ENCODE results near the gene CEP104.
A peak's percentile ranks its signal among the peaks of the same experiment; 100 is the strongest.
"Not testable (repeated sequence)": the region's sequence is repeated elsewhere in the genome, so short reads cannot be mapped to it uniquely, and the experiment has no call there.

Gene CEP104

DNA sequence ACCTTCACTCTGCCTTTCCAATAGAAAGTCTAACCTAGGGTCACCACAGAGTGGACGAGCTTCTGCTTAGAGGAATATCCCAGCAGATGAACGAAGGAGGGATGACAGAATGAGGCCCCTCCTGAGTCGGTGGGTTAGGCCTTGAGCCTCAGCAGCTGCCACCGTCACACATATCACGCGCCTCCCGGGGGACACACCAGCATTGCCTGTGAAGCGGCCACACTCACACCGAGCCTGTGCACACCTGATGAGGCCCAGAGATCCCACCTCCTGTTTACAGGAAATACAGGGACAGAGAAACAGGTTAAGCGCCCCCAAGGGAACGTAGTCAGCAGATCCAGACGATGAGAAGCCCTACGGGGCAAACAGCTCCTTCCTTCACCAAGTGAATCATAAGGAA lies 35.6 kb downstream of the CEP104 start:
- no peak for DNase-seq

DNA sequence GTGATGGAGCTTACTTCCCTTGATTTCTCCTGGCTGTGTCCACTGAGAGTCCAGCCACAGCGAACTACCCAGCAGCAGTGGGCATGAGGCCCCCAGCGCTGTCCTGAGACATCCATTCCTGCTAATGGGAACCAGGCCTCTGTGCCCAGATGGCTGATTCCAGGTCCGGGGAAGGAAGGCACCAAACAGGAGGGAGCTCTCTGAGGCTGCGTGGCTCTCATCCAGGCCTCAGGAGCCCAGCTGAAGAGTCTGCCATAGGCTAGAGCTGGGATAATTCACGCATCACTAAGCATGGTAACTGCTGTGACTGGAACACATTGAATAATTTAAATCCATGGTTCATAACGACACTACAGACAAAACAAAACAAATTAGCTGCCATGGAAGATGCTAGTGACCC lies 36.0 kb downstream of the CEP104 start:
- no peak for DNase-seq

DNA sequence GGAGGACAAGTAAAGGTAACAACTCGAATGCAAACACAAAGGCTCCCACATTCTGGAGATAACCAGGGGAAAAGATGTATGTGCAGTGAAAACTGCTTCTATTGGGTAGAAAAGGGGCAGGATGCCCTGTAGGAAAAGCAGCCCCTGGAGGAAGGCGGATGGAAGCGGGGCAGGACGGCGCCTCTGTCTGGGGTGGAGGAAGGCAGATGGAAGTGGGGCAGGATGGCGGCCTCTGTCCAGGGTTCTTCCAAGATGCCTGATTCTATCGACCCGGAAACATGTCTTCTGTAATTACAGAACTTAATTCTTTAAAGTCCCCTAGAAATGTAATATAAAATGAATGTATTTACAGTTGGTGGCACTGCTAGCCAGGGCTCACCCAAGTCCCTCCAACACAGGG lies 36.7 kb downstream of the CEP104 start:
- no peak for DNase-seq

DNA sequence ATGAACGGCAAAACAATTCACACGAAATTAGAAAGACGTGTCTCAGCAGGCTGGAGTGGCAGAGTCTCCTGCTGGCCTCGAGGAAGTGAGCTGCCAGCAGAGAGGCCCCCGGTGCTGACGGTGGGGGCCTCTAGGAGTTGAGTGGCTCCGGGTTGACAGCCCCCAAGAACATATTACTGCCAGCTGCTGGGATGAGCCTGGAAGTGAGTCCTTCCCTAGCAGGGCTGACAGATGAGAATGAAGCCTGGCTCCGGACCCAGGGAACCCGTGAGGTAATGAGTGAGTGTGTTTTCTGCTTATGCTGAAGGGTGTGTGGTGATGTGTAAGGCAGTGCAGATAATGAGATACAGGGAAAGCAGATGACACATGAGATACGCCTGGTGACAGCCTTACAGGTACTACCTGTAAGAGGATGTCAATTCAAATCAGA lies 37.2 kb downstream of the CEP104 start:
- DNase-seq: no peak

DNA sequence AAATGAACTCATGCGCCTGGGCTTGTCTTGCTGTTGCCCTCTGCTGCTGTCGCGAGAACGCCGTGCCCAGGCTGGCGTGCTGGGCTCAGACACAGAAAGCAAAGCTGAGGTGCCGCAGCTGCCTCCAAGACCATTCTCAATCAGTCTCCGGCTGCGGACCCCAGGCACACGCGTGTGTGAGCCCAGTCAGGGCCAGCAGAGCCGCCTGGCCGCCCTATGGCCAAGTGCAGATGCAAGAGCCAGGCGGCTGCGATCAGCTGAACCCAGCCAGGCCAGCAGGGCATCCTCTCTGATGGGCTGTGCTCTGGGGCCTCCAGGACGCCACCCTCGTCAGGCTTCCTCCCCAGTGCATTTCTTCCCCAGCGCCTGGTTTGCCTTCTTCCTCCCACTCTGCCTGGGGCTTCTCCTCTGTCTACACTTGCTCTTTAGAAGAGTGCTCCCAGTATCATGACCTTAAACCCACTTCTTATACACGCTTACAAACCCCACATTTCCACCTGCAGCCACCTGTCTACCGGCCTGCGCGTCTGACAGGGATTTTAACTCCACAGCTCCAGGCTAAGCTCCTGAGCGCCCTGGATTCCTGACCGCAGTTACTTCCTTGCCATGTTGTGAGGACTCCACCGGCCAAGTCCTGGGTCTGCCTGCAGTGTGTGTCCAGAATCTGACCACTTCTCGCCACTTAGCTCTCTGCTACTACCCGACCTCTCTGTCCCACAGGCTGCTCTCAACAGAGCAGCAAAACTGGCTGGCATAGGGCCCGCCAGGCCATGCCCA lies 39.0 kb downstream of the CEP104 start:
- DNase-seq: no peak

DNA sequence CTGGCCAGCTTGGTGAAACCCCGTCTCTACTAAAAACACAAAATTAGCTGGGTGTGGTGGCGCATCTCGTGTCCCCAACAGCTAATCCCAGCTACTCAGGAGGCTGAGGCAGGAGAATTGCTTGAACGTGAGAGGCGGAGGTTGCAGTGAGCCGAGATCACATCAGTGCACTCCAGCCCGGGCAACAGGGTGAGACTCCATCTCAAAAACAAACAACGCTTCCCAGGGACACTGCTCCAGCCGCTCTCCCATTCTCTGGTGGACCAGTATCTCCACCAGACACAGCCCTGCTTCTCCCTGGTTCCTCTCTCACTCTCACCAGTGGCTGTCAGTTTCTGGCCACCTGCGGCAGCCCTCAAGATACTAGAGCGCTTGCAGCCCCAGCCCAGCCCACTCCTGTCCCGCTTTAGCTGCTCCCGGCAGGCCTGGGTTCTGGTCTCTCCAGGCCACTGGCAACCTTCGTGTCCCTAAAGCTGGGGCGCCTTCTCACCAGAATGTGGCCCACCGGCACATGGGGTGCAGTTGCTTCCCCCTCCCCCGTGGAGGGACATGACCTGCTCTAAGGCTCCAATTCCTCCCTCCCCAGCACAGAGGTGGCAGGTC lies 39.8 kb downstream of the CEP104 start:
- DNase-seq: no peak

DNA sequence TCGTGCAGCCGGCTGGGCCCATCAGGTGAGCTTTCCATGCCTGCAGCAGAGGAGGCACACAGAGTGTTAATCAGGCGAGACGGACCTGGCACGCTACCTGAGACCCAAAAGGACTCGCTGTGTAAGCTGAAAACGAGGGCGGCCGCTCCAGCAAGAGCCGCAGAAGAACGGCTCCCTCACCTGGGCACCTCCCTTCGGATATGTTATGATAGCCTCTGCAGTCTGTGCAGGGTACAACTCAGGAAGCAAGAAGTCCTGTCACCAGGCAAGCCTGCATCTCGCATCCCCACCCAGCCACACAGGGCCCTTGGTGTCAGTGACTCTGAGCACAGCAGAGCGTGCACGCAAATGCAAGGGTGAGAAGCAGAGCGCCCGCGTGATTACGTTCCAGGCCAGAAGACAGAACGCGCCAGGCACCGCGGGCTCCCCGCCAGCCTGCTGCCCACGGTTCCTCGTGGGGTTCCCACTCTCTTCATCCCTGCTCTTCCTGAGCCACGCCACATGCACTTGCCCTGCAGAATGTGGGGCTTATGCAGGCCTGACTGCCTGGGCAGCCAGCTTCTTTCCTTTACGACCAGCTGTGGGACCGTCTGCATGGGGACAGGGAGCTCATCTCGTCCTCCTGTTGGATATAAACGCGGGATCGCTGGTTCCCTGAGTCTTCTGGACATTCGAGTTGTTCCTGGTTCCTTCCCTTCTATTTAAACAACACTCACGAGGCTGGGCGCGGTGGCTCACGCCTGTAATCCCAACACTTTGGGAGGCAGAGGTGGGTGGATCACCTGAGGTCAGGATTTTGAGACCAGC lies 40.5 kb downstream of the CEP104 start:
- DNase-seq: no peak

DNA sequence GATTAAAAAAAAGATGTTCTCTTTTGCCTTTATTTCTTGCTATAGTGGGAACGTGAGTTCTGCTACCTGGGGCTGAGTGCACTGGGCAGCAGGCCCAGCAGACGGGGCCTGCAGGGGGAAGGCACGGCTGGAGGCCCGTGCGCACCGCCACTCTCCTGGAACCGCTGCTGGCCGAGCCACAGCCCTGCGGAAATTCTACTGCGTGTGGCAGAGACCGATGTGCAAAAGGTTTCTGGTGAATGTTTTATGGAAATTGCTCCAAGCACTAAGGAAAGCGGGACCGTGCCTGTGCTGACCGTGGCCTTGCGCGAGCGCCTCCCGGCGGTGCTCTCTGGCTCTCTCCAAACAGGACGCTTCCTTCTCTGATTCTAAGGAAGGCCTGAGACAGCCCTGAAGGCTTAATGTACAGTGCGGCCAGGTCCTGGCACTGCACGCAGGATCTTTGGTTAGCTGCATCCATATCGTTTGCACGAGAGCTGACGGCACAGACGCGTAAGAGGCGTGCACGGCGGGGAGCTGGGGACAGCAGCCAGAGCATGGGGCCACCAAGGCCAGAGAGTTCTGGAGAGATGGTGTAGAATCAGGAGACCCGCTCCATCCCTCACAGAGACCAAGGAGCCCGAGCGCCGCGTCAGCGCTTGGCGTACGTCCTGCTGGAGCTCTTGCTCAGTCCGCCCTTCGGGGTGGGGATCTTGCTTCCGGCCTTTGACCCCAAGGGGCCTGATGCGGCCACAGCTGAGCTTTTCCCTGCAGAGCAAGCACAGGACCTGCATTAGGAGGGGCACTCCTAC lies 42.0 kb downstream of the CEP104 start:
- no peak for DNase-seq

DNA sequence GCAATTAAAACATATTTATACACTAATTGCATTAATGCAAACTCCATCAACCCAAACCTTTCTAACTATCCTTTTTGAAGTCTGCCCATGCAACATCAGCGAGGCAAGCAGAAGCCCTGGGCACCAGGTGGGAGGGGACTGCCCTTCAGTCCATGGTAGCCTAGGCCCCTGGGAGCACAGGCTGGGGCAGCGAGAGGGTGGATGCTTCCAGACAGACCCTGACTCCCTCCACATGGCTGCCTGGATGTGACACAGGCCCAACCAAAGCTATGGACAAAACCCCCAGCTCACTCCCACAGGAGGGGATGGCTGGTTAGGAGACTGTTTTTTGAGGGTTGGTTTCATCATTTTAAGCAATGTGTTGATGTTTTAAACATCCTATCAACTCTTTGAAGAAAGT lies 42.9 kb downstream of the CEP104 start:
- no peak for DNase-seq

DNA sequence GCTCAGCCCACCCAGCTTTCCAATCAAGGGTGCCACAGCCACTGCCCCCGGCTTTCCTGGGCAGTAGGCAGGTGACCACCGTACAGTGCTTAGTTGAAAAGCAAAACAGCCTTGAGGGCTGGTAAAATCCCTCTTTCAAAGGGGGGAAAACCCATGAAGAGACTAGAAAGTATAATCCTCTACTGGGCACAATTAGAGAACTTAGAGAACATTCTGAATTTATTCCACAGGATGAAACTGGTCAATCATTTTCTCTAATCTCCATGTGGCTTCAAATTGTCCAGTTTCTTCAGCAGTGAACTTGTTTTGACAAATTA lies 45.5 kb downstream of the CEP104 start:
- DNase-seq: no peak

DNA sequence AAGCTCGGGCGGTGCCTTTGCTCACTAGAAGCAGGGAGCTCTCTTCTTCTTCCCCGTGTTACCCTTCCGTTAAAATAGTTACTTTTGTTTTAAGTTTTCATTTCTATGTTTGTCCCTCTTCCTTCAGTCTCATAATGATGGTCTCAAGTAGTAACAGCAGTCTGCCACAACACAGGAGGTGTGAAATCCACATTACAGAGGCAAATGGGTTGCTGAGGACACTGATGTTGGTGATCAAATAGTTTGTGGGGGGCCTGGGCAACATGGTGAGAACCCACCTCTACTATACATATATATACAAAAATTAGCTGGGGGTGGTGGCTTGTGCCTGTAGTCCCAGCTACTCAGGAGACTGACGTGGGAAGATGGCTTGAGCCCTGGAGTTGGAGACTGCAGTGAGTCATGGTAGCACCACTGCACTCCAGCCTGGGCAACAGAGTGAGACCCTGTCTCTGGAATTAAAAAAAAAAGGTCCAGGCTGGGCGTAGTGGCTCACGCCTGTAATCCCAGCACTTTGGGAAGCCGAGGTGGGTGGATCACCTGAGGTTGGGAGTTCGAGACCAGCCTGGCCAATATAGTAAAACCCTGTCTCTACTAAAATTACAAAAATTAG lies 46.8 kb downstream of the CEP104 start:
- DNase-seq: not testable (repeated sequence)

DNA sequence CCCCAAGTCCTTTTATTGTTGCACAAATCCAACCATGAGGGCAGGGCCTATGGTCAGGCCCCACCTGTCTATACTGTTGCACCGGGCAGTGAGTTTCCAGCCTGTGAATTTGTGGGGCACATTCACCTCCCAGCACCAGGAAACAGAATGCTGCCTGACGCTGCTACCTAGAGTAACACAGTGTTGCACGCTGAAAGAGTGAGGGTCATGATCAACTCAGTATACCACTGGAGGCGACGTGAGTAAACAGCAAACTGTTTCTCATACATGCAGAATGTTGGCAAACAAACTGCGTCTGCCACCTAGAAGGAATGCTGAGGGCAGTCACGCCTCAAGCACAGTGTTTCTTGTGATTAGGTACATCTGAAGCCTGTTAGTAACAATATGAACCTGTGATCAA lies 47.3 kb downstream of the CEP104 start:
- no peak for DNase-seq

DNA sequence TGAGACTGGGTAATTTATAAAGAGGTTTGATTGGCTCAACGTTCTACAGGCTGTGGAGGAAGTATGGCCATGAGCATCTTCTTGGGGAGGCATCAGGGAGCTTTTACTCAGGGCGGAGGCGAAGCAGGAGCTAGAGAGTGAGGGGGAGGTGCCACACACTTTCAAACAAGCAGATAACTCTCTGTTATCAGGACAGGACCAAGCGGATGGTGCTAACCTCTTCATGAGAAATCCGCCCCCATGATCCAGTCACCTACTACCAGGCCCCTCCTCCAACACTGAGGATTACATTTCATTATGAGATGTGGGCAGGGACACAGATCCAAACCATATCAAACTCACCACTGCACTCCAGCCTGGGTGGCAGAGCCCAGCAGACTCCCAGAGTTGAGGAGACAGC lies 49.2 kb downstream of the CEP104 start:
- no peak for DNase-seq

DNA sequence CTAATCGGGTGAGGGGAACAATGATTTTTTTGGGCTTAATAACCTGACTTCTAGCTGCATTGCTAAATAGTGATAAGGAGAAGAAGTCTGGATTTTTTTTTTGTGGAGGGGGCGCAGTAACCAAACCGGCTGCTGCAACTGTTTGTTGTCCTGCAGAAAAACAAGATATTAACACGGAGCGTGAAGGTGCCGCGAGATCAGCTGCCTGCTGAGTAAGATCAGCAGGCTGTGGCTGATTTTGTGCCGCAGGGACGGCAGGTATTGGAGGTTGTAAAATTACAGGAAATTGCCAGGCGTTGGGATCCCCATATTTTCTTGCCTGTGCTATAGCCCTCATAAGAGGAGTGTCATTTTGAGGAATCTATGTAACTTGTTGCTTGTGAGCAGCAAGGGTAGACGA lies 52.0 kb downstream of the CEP104 start:
- no peak for DNase-seq

DNA sequence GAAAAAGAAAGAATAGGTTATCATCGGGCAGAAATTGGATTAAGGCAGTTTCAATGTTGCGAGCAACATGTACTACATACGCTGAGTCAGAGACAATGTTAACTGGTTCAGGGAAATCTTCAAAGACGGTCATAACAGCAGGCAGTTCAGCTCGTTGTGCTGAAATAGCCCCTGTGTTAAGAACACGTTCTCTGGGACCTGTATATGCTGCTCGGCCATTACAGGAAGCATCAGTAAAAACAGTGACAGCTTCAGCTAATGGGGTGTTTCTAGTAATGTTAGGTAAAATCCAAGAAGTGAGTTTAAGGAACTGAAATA lies 52.4 kb downstream of the CEP104 start:
- DNase-seq: not testable (repeated sequence)

DNA sequence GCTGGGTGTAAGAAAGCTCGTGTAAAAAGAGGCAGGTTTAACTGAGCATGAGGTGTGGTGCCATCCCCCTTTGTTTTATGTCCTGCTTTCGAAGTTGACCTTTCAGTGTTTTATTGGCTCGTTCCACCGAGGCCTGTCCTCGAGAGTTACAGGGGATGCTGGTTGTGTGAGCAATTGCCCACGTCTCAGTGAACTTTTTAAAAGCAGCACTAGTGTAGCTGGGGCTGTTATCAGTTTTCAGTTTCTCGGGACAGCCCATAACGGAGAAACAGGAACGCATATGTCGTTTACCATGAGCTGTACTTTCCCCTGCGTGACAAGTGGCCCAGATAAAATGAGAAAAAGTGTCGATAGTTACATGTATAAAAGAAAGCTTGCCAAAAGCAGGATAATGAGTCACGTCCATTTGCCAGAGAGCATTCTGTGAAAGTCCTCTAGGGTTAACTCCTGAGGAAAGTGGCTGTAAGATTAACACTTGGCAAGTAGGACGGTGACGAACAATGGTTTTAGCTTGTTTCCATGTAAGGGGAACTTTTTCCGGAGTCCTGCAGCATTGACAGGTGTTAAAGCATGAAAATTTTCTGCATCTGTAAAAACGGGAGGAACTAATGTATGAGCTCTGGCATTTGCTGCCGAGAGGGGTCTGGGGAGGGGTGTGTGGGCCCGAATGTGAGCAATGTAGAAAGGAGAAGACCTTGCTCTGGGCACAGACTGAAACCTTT lies 52.9 kb downstream of the CEP104 start:
- DNase-seq: no peak

DNA sequence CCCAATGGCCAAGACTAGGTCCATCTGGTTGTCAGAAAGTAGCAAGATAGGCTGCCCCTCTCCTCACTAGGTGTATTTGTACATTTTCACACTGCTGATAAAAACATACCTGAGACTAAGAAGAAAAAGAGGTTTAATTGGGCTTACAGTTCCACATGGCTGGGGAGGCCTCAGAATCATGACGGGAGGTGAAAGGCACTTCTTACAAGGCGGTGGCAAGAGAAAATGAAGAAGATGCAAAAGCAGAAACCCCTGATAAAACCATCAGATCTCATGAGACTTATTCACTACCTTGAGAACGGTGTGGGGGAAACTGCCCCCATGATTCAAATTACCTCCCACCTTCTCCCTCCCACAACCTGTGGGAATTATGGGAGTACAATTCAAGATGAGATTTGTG lies 56.2 kb downstream of the CEP104 start:
- not testable (repeated sequence) for DNase-seq

DNA sequence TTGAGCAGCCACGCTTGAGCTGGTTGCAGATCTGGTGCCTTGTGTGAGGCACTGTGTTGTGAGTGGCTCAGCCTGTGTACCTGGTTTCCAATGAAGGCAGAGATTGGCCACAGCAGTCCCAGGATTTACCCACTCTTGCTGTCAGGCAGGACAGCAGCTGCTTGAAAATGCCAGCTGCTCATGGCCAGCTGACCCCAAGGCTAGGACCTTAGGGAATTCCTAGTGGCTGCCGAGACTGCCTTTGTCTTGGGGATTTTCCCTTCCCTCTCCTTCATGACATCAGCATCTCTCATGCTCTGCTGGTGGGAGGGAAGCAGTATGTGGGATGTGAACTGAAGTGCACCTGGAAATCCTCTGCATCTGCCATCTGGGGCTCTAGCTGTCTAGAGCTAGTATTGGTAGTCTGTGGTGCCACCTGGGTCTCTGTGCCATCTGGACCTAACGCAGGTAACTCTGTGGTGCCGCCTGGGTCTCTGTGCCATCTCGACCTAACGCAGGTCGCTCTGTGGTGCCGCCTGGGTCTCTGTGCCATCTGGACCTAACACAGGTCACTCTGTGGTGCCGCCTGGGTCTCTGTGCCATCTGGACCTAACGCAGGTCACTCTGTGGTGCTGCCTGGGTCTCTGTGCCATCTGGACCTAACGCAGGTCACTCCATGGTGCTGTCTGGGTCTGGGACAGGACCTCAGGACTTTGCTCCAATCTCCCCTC lies 56.9 kb downstream of the CEP104 start:
- DNase-seq: no peak

DNA sequence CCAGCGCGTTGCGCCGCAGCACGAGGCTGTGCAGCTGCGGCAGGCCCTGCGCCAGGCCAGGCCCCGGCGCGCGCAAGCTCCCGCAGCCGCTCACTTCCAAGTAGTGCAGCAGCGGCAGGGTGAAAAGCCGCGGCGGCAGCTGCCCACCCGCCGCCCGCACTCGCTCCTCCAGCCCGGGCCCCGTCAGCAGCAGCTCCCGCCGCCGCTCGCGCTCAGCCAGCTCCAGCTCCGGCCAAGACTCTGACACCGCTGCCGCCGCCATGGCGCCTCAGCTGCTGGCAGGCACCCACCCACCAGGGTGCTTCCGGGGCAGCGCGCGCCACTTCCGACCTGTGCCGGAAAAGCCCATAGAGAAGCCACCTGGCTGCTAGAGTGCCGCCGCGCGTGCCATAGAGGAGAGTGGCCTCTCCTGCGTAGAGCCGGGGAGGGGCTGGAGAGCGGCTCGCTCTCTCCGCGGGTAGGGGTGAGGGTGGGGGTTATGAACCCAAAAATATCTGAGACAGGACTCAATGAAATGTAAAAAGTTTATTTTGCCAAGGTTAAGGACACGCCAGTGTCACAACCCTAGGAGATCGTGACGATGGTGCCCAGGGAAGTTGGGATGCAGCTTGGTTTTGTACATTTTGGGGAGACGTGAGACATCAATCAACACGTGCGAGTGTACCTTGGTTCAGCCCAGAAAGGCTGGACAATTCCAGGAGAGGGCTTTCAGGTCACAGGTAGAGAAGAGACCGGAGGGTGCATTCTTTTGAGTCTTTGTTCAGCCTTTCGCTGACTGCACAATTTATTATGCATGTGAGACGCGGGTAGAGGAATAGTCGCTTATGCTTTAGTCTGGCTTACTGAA lies 60.6 kb downstream of the CEP104 start, which contains the start of gene LRRC47:
Gene LRRC47, minus strand, starts transcription at position 284 of the 847 bp plus-strand sequence. Its CDS starts 22 bp downstream, at position 262.
- peak; percentile 95 for DNase-seq

DNA sequence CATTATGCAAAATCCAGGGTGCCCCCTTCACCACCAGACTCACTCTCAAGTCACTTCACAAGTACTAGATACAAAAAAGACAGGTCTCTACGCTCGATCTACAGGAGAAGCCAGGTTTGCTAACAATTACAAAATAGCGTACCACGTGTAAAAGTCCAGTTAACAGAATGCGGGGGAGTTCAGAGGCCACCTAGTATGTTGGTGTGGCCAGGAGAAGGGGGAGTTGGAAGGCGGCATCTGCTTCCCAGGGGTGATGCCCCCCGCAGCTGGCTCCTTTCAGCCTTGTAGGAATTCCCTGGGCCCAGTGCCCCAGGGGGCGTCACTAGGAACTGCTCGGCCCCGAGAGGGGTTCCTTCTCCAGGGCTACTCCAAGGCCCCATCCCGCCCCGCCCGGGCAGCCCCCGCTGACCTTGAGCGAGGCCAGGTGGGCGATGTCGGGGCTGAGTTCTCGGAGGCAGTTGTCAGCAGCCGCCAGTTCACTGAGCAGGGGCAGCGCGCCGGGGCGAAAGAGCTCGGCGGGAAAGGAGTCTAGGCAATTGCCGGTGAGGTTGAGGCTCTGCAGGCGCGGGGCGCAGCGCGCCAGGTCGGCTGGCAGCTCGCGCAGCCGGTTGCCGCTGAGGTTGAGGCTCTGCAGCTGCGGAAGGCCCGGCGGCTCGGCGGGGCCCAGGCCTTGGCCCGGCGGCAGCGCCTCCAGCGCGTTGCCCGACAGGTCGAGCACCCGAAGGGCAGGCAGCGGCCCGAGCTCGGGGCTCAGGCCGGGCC lies 61.4 kb downstream of the CEP104 start:
- no peak for DNase-seq

Measured in stimulated activated CD4-positive, alpha-beta T cell treated with anti-CD3 and anti-CD28 coated beads, Interleukin-12 subunit alpha, Interleukin-12 subunit beta, amount 100 ng/mL, for 4 hours (primary cell).